Stimulated activated effector memory CD8-positive, alpha-beta T cell treated with anti-CD3 and anti-CD28 coated beads, Interleukin-12 subunit alpha, Interleukin-12 subunit beta, amount 100 ng/mL, for 72 hours (primary cell): ENCODE results near the gene SLC17A8.

Experiments used
- ATAC-seq: fragments of 150-1000 bp; cut with Tn5 transposase; 2 replicates; pipeline ENCODE4 v1.10.0; 2021
- DNase-seq, 2 donors: peaks; one replicate each; pipeline ENCODE4 v3.0.0; 2021 to 2022; ENCODE audit warnings: low spot score in 2 of 2
- H3K27ac Mint-ChIP-seq: one replicate; pipeline ENCODE4 v1.8.0; 2022; ENCODE audit warnings: mild to moderate bottlenecking, mixed read lengths
- H3K36me3 Mint-ChIP-seq: one replicate; pipeline ENCODE4 v1.8.0; 2022; ENCODE audit warnings: mild to moderate bottlenecking, mixed read lengths
- H3K4me1 Mint-ChIP-seq: one replicate; pipeline ENCODE4 v1.8.0; 2022; ENCODE audit warnings: mixed read lengths
- H3K4me3 Mint-ChIP-seq: one replicate; pipeline ENCODE4 v1.8.0; 2022; ENCODE audit warnings: mild to moderate bottlenecking, mixed read lengths
- H3K9me3 Mint-ChIP-seq: one replicate; pipeline ENCODE4 v1.8.0; 2022; ENCODE audit warnings: mixed read lengths

SLC17A8 gene

DNA sequence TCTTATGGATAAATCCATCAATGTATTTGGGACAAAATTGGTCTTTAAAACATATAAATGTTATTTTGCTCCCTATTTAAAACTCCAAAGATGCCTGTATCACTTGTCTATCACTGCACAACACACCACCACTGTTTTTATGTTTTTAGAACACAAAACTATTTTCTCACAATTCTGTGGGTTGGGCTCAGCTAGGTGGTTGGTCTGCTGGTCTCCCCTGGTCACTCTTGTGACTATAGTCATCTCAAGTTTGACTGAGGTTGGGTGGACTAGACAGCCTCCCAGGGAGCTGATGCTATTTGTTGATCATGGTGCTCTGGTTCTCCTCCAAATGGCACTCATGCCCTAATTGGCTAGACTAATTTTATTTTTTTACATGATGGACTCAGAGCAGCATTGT, 77.3 kb downstream of the SLC17A8 start:
- no peaks in the 10 kb centered on the region for H3K4me1 Mint-ChIP-seq
- DNase-seq (no peak), ATAC-seq (no peak)
- H3K9me3 Mint-ChIP-seq, result no peaks in the 10 kb centered on the region
- no peak overlapping the region for H3K27ac Mint-ChIP-seq
- H3K4me3 Mint-ChIP-seq, result no peak overlapping the region
- peaks cover 5% of the 10 kb centered on the region for H3K36me3 Mint-ChIP-seq

DNA sequence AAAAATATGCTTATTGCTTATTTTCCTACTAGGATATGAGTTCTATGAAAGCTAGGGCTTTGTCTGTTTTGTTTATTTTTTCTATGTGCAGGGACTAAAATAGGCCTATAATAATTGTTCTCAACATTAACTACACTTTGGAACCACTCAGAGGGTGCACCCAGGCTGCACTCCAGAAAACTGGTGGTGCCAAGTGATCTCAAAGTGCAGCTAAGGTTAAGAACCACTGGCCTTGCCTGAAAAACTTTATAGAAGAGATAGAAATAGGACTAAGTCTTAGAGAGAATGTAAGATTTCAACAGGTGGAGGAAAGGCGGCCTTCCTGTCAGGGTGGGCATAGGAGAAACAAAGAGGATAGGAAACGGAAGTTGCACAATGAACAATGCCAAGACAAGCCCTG, 79.1 kb downstream of the SLC17A8 start:
- Mint-ChIP-seq H3K4me3 (no peak overlapping the region), H3K4me1 (no peaks in the 10 kb centered on the region), H3K9me3 (no peaks in the 10 kb centered on the region), H3K27ac (no peak overlapping the region), H3K36me3 (peaks cover 5% of the 10 kb centered on the region)
- no peak for ATAC-seq
- no peak for DNase-seq

DNA sequence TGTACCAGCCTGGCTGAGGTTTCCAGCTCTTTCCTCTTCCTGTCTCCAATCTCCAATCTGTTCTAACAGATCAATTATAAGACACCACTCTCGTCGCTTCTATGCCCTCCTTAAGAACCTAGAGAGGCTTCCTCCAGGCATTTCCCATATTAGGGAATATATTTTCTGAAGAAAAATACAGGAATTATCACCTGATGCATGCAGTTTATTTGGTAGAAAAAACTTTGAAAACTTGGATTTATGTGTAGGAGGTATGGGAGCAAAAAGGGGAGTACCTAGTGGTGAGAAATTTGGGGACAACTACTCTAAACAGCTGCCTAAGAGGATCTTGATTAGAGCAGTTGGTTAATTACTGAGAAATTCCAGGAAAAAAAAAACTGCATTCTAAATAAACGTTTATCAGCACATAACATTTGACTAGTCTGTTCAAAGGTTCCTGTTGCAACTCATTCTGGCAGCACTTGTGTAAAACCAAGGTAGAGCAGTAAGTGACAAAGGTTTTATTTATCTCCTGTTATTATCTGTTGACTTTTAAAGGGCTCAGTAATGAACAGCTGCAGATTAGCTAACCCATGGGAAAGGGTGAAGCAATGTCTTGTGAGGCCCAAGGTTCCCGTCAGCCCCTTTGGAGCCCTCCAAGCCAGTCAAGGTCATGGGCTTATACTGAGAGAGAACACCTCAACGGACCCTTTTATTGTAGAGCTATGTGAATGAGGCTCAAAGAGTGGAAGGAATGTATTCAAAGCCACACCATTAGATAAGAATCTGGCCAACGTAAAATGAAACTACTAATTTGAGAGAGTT, 80.4 kb downstream of the SLC17A8 start:
- ATAC-seq, result no peak
- peaks cover 5% of the 10 kb centered on the region for H3K36me3 Mint-ChIP-seq
- no peaks in the 10 kb centered on the region for H3K9me3 Mint-ChIP-seq
- DNase-seq, result no peak
- H3K27ac Mint-ChIP-seq, result no peak overlapping the region
- H3K4me3 Mint-ChIP-seq, result no peak overlapping the region
- H3K4me1 Mint-ChIP-seq, result no peaks in the 10 kb centered on the region

DNA sequence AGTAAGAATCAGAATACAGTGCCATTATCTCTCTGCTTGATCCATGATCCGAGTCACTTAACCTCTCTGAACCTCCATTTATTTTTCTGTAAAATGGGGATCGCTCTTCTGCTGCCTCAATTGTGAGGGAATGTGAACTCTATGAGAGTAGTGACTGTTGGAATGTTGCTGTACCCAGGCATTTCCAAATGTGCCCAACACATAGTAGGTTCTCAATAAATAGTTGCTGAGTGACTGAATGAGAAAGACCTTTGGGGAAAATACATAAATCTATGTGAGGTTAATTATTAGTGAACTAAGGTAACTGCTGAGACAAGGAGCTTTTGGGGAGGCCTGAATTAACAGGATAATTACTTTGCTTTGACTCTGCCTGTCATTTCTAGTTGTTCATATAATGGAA, 82.9 kb downstream of the SLC17A8 start:
- Mint-ChIP-seq H3K4me3 (no peak overlapping the region), H3K27ac (no peak overlapping the region), H3K36me3 (peaks cover 5% of the 10 kb centered on the region), H3K9me3 (no peaks in the 10 kb centered on the region), H3K4me1 (no peaks in the 10 kb centered on the region)
- DNase-seq, result no peak
- ATAC-seq, result no peak

DNA sequence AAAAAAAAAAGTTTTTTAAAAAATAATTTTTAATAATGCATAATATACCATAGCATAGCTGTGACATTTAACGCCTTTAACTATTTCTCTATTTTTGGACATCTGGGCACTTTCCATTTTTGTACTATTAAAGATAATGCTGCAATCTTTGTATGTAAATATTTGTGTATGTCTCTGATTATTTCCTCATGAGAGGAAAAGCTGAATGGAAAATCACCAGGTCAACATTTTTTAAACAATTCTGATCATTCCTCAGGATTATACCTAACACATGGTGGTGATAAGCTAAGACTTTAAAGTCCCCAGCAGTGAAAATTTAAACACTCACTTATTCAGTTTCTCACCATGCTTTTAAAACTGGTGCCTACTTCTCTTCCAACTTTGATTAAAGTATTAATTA, 85.5 kb downstream of the SLC17A8 start:
- Mint-ChIP-seq H3K27ac (no peak overlapping the region), H3K4me3 (no peak overlapping the region), H3K4me1 (no peaks in the 10 kb centered on the region), H3K9me3 (no peaks in the 10 kb centered on the region), H3K36me3 (peaks cover 5% of the 10 kb centered on the region)
- no peak for DNase-seq
- no peak for ATAC-seq

DNA sequence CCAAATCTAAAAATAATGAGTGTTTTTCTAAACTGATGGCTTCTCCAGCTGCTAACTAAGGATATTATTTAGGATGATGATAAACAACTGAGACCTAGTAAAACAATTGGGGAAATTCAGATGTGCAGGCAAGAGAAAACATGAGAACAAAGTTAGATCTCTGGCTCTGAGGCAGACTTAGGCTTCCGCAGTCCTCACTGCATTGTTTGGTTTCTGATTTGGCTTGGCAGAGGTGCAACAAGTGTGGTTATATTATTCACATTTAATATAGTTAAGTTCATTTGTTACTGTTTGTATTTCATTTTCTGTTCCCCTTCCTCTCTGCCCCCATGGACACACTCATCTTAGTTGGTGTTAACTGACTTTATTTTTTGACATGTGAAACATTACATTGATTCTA, 86.6 kb downstream of the SLC17A8 start:
- H3K36me3 Mint-ChIP-seq, result peaks cover 1% of the 10 kb centered on the region
- no peak overlapping the region for H3K4me3 Mint-ChIP-seq
- no peak overlapping the region for H3K27ac Mint-ChIP-seq
- no peaks in the 10 kb centered on the region for H3K4me1 Mint-ChIP-seq
- H3K9me3 Mint-ChIP-seq, result no peaks in the 10 kb centered on the region
- DNase-seq, result no peak
- ATAC-seq, result no peak

DNA sequence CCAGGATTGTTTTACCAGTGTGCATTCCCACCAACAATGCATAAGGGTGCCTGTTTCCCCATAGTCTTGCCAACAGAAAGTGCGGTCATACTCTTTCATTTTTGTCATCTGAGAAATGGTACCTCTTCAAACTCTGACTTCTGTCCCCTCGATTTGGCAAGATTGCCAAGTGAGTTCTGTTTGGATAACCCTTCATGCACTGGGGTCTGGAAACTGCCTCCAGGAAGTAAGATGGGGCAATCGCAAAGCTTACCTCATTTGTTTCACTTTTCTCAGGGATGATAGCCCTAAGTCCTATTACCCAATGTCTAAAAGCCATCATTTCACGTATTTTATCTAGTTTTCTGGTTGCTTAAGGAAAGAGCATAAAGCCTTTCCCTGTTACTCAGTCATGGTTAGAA, 88.2 kb downstream of the SLC17A8 start:
- Mint-ChIP-seq H3K4me1 (no peaks in the 10 kb centered on the region), H3K9me3 (no peaks in the 10 kb centered on the region), H3K4me3 (no peak overlapping the region), H3K36me3 (no peaks in the 10 kb centered on the region), H3K27ac (no peak overlapping the region)
- ATAC-seq, result no peak
- no peak for DNase-seq

DNA sequence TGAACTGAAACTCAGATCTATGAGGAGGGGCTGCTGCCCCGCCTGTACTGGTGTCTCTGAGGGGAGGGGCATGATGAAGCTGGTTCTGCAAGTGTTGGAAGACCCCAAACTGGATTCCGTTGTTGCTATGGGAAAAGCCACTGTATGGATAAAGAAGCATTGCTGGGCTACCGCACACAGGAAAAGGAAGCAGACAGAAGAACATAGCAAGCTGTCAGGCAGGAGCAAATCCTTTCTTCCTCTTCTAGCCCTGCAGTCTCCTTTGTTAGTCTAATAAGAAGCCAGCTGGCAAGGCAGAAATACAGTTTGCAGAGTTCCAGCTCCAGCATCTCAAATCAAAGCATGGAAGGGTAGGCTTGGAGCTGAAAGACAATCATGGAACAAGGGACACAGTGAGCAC, 90.5 kb downstream of the SLC17A8 start:
- no peaks in the 10 kb centered on the region for H3K36me3 Mint-ChIP-seq
- no peak overlapping the region for H3K27ac Mint-ChIP-seq
- no peak for DNase-seq
- H3K4me1 Mint-ChIP-seq, result no peaks in the 10 kb centered on the region
- ATAC-seq, result no peak
- no peak overlapping the region for H3K4me3 Mint-ChIP-seq
- no peaks in the 10 kb centered on the region for H3K9me3 Mint-ChIP-seq

DNA sequence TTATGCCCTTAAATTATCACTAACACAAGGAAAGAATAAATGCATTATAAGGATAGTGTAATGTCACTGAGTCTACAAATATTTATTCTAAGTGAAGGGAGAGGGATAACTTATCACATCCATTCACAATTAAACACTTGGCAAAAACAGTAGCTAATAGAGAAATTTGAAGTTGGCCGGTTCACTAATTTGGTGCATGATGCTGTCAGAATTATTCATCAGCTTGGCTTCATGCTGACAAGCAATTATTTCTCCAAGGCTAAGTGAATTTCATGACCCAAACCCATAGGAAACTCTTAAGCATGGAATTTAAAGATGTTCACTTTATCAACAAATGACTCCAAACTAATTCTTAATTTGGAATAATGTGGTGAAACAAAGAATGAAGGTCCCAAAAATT, 91.8 kb downstream of the SLC17A8 start:
- no peak for DNase-seq
- no peak overlapping the region for H3K27ac Mint-ChIP-seq
- H3K4me1 Mint-ChIP-seq, result no peaks in the 10 kb centered on the region
- ATAC-seq, result no peak
- no peak overlapping the region for H3K4me3 Mint-ChIP-seq
- no peaks in the 10 kb centered on the region for H3K9me3 Mint-ChIP-seq
- H3K36me3 Mint-ChIP-seq, result no peaks in the 10 kb centered on the region

DNA sequence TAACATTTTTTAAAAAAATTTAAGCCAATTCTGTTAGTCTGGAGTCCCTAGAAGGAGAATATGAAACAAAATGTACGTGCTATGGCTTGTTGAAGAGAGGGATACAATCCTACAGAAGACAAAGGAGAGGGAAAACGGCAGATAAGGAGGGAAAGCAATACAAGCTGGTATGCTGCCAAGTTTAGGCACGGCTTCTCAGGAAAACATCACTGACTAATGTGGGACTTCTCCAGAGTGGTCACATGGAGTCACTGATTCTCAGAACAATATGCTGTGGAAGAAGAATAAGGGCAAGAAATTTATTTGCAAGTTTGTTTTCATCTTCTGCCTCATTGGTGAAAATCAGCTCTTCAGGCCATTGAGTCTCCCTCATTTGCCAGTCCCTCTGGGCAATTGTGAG, 93.9 kb downstream of the SLC17A8 start:
- Mint-ChIP-seq H3K4me1 (no peaks in the 10 kb centered on the region), H3K9me3 (no peaks in the 10 kb centered on the region), H3K36me3 (no peaks in the 10 kb centered on the region), H3K27ac (no peak overlapping the region), H3K4me3 (no peak overlapping the region)
- ATAC-seq, result no peak
- no peak for DNase-seq

DNA sequence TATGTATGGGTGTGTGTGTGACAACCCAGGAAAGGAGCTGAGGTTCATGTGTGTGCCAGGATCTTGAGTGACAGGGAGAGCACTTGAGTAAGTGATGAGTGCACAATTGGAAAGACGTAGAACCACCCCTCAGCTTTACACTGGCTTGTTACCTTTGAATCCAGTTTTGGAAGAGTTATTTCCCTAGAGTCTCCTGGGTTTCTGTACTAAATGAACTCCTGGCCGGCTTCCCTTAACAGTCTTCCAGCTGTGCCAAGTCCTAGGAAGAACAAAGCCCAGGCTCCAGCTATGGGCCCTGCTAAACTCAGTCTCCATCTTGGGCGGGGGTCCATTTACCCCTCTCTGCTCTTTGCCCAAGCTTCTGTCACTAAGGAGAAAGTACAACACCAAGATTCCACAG, 97.1 kb downstream of the SLC17A8 start:
- Mint-ChIP-seq H3K4me3 (no peak overlapping the region), H3K4me1 (no peaks in the 10 kb centered on the region), H3K36me3 (no peaks in the 10 kb centered on the region), H3K9me3 (no peaks in the 10 kb centered on the region), H3K27ac (no peak overlapping the region)
- ATAC-seq (no peak), DNase-seq (no peak)

DNA sequence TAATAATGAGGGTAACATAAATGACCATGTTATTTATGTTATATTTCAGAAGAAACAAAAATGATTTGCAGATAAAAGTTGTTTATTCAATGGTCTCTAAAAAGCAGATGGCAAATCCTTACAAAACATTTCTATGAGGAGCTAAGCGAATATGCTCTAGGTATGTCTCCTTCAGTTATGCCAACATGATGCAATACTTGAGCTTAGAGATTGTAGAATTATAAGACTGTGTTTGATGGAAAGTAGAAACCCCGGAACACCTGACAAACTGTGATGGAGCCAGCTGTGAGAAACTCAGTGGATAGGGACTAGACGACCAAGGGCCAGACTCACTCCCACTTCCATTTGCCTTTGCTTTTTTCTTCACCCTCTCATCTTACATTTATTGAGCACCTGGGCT, 99.0 kb downstream of the SLC17A8 start:
- DNase-seq, result no peak
- Mint-ChIP-seq H3K9me3 (no peaks in the 10 kb centered on the region), H3K27ac (no peak overlapping the region), H3K4me3 (no peak overlapping the region), H3K4me1 (no peaks in the 10 kb centered on the region), H3K36me3 (no peaks in the 10 kb centered on the region)
- ATAC-seq, result no peak

DNA sequence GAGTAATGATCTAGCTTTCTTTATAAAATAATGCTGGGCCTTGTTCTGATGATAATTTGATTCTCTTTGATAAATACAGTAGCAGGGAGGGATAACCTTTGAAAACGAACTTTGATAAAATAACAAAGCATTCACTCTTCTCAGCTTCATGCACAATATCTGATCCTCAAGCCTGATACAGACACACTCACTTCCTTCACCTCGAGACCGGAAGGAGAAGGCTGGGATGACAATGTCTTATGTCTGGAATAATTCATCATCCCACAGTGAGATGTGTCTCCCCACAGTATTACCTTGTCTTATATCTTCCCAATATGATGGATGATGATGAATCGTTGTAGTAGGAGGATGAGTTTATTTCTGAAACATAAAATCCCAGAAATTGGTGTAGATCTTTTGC, 101.3 kb downstream of the SLC17A8 start:
- H3K36me3 Mint-ChIP-seq, result no peaks in the 10 kb centered on the region
- H3K27ac Mint-ChIP-seq, result no peak overlapping the region
- no peaks in the 10 kb centered on the region for H3K9me3 Mint-ChIP-seq
- ATAC-seq (no peak), DNase-seq (no peak)
- no peak overlapping the region for H3K4me3 Mint-ChIP-seq
- no peaks in the 10 kb centered on the region for H3K4me1 Mint-ChIP-seq

DNA sequence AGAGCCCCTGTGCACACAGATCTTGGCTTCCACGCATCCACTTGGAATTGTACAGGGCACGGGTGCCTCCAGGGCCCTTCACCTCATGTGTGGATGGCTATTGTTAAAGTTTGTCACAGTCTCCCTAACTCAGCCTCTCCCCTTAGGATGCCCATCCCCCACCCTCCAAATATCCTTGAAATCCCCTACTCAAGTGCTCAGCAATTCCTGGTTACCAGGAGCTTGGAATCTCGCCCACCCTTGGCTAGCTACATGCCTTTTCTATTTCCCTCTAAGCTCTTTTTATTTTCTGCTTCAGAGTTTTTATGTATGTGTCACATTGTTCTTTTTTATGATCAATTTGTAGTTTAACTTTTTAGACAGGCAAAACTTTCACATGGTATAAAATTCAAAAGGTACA, 103.8 kb downstream of the SLC17A8 start:
- no peak for DNase-seq
- Mint-ChIP-seq H3K9me3 (no peaks in the 10 kb centered on the region), H3K27ac (no peak overlapping the region), H3K36me3 (no peaks in the 10 kb centered on the region), H3K4me3 (no peak overlapping the region), H3K4me1 (no peaks in the 10 kb centered on the region)
- no peak for ATAC-seq

DNA sequence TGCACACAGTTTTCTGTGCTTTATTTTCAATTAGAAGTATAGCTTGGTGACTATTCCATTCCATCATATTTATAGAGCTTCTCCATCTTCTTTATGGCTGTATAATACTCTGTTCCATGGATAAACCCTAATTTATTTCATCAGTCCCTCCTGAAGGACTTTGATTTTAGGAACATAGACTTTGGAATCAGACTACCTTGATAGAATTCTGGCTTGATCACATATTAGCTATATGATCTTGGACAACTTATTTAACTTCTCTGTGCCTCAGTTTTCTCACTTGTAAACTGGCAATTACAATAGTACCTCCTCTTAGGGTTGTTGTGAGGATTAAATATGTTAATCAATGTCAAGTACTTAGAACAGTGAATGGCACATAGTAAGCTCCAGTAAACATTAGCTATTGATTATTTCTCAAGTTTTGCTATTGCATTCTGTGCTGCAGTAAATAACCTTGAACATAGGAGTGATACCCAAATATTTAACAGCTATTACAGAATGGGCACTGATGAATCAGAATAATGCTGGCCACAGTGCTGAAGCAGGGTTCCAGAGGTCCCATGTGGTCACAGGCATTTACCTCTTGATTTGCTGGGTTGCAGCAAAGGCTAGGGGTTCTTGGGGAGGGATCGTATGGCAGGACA, 104.6 kb downstream of the SLC17A8 start:
- ATAC-seq (no peak), DNase-seq (no peak)
- Mint-ChIP-seq H3K36me3 (no peaks in the 10 kb centered on the region), H3K4me1 (no peaks in the 10 kb centered on the region), H3K27ac (no peak overlapping the region), H3K4me3 (no peak overlapping the region), H3K9me3 (no peaks in the 10 kb centered on the region)

DNA sequence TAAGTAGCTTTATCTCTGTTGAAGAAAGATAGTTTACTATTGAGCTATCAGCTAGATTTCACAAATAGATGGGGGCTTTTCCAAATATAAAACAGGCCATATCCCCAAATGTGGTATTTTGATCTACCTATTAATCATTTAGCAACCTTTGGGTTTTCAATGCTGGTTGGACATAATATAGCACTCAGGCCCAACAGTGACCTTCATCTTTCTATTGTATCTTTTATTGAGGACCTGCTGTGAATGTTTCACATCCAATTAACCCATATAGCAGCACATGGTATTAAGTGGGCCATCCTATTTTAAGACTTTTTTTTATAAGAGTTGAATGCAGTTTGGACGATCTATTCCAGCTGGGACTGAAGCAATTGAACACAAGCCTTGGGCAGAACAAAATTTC, 106.8 kb downstream of the SLC17A8 start:
- no peaks in the 10 kb centered on the region for H3K9me3 Mint-ChIP-seq
- H3K4me3 Mint-ChIP-seq, result no peak overlapping the region
- no peak for ATAC-seq
- no peaks in the 10 kb centered on the region for H3K36me3 Mint-ChIP-seq
- no peak overlapping the region for H3K27ac Mint-ChIP-seq
- DNase-seq, result no peak
- H3K4me1 Mint-ChIP-seq, result no peaks in the 10 kb centered on the region
